ENCODE results near the gene MYO5B.
"Not testable (repeated sequence)": the region's sequence is repeated elsewhere in the genome, so short reads cannot be mapped to it uniquely, and the experiment has no call there.

MYO5B gene

GRCh38 chr18:49800491-49800890 is 394.5 kb downstream of the MYO5B start:
- not testable (repeated sequence) for H3K4me1 ChIP-seq (ENCODE audit: control insufficient read depth, insufficient read depth, low read length); H3K9ac ChIP-seq (ENCODE audit: low read depth, low read length); H3K36me3 ChIP-seq (ENCODE audit: control insufficient read depth, insufficient read depth, low read length)

GRCh38 chr18:49799806-49800205 is 395.1 kb downstream of the MYO5B start:
- H3K9ac ChIP-seq (ENCODE audit: low read depth, low read length); H3K36me3 ChIP-seq (ENCODE audit: control insufficient read depth, insufficient read depth, low read length); H3K9me3 ChIP-seq (ENCODE audit: control insufficient read depth, insufficient read depth, low read length); H3K27me3 ChIP-seq (ENCODE audit: control insufficient read depth, insufficient read depth, low read length); H3K4me1 ChIP-seq (ENCODE audit: control insufficient read depth, insufficient read depth, low read length); H3K4me3 ChIP-seq (ENCODE audit: low read depth, low read length): not testable (repeated sequence)

More at GRCh38 chr18:49800491-49800890, 394.5 kb downstream of the MYO5B start:
- not testable (repeated sequence) for H3K27me3 ChIP-seq (ENCODE audit: control insufficient read depth, insufficient read depth, low read length); H3K4me3 ChIP-seq (ENCODE audit: low read depth, low read length); H3K9me3 ChIP-seq (ENCODE audit: control insufficient read depth, insufficient read depth, low read length)

- Histone ChIP-seq H3K9ac (ENCODE audit: low read depth, low read length) (no peak overlapping the region), H3K36me3 (ENCODE audit: control insufficient read depth, insufficient read depth, low read length) (peaks cover 6% of the 10 kb centered on the region), H3K4me1 (ENCODE audit: control insufficient read depth, insufficient read depth, low read length) (no peaks in the 10 kb centered on the region), H3K4me3 (ENCODE audit: low read depth, low read length) (no peak overlapping the region), H3K27me3 (ENCODE audit: control insufficient read depth, insufficient read depth, low read length) (no peaks in the 10 kb centered on the region), H3K9me3 (ENCODE audit: control insufficient read depth, insufficient read depth, low read length) (no peaks in the 10 kb centered on the region)
These were observed 396.9 kb downstream of the MYO5B start for GRCh38 chr18:49798001-49798400.

GRCh38 chr18:49795612-49796552 is 399.1 kb downstream of the MYO5B start:
- Histone ChIP-seq H3K27me3 (ENCODE audit: control insufficient read depth, insufficient read depth, low read length) (no peaks in the 10 kb centered on the region), H3K4me1 (ENCODE audit: control insufficient read depth, insufficient read depth, low read length) (no peaks in the 10 kb centered on the region), H3K9me3 (ENCODE audit: control insufficient read depth, insufficient read depth, low read length) (no peaks in the 10 kb centered on the region), H3K36me3 (ENCODE audit: control insufficient read depth, insufficient read depth, low read length) (peaks cover 9% of the 10 kb centered on the region), H3K4me3 (ENCODE audit: low read depth, low read length) (no peak overlapping the region), H3K9ac (ENCODE audit: low read depth, low read length) (no peak overlapping the region)

- Histone ChIP-seq H3K27me3 (ENCODE audit: control insufficient read depth, insufficient read depth, low read length) (no peaks in the 10 kb centered on the region), H3K4me3 (ENCODE audit: low read depth, low read length) (no peak overlapping the region), H3K9ac (ENCODE audit: low read depth, low read length) (no peak overlapping the region), H3K4me1 (ENCODE audit: control insufficient read depth, insufficient read depth, low read length) (no peaks in the 10 kb centered on the region), H3K9me3 (ENCODE audit: control insufficient read depth, insufficient read depth, low read length) (no peaks in the 10 kb centered on the region), H3K36me3 (ENCODE audit: control insufficient read depth, insufficient read depth, low read length) (peaks cover 13% of the 10 kb centered on the region)
These were observed 400.2 kb downstream of the MYO5B start for GRCh38 chr18:49794743-49795142.

GRCh38 chr18:49789560-49790134 is 405.3 kb downstream of the MYO5B start:
- not testable (repeated sequence) for H3K9me3 ChIP-seq (ENCODE audit: control insufficient read depth, insufficient read depth, low read length); H3K4me3 ChIP-seq (ENCODE audit: low read depth, low read length); H3K4me1 ChIP-seq (ENCODE audit: control insufficient read depth, insufficient read depth, low read length); H3K27me3 ChIP-seq (ENCODE audit: control insufficient read depth, insufficient read depth, low read length); H3K9ac ChIP-seq (ENCODE audit: low read depth, low read length)
- peaks cover 11% of the 10 kb centered on the region for H3K36me3 ChIP-seq (ENCODE audit: control insufficient read depth, insufficient read depth, low read length)

GRCh38 chr18:49788327-49788898 is 406.5 kb downstream of the MYO5B start:
- H3K4me1 ChIP-seq (ENCODE audit: control insufficient read depth, insufficient read depth, low read length), result no peaks in the 10 kb centered on the region
- no peak overlapping the region for H3K4me3 ChIP-seq (ENCODE audit: low read depth, low read length)
- H3K36me3 ChIP-seq (ENCODE audit: control insufficient read depth, insufficient read depth, low read length), result peaks cover 11% of the 10 kb centered on the region
- H3K9me3 ChIP-seq (ENCODE audit: control insufficient read depth, insufficient read depth, low read length), result no peaks in the 10 kb centered on the region
- no peak overlapping the region for H3K9ac ChIP-seq (ENCODE audit: low read depth, low read length)
- H3K27me3 ChIP-seq (ENCODE audit: control insufficient read depth, insufficient read depth, low read length), result no peaks in the 10 kb centered on the region

- Histone ChIP-seq H3K4me1 (ENCODE audit: control insufficient read depth, insufficient read depth, low read length) (no peaks in the 10 kb centered on the region), H3K9ac (ENCODE audit: low read depth, low read length) (no peak overlapping the region), H3K4me3 (ENCODE audit: low read depth, low read length) (no peak overlapping the region), H3K27me3 (ENCODE audit: control insufficient read depth, insufficient read depth, low read length) (no peaks in the 10 kb centered on the region), H3K36me3 (ENCODE audit: control insufficient read depth, insufficient read depth, low read length) (peaks cover 3% of the 10 kb centered on the region), H3K9me3 (ENCODE audit: control insufficient read depth, insufficient read depth, low read length) (no peaks in the 10 kb centered on the region)
These were observed 408.8 kb downstream of the MYO5B start for GRCh38 chr18:49786019-49786720.

- Histone ChIP-seq H3K27me3 (ENCODE audit: control insufficient read depth, insufficient read depth, low read length) (no peaks in the 10 kb centered on the region), H3K9me3 (ENCODE audit: control insufficient read depth, insufficient read depth, low read length) (no peaks in the 10 kb centered on the region), H3K9ac (ENCODE audit: low read depth, low read length) (no peak overlapping the region), H3K4me1 (ENCODE audit: control insufficient read depth, insufficient read depth, low read length) (no peaks in the 10 kb centered on the region), H3K4me3 (ENCODE audit: low read depth, low read length) (no peak overlapping the region), H3K36me3 (ENCODE audit: control insufficient read depth, insufficient read depth, low read length) (no peaks in the 10 kb centered on the region)
These were observed 410.3 kb downstream of the MYO5B start for GRCh38 chr18:49784427-49785185.

- H3K4me3 ChIP-seq (ENCODE audit: low read depth, low read length); H3K4me1 ChIP-seq (ENCODE audit: control insufficient read depth, insufficient read depth, low read length); H3K9ac ChIP-seq (ENCODE audit: low read depth, low read length); H3K27me3 ChIP-seq (ENCODE audit: control insufficient read depth, insufficient read depth, low read length); H3K9me3 ChIP-seq (ENCODE audit: control insufficient read depth, insufficient read depth, low read length); H3K36me3 ChIP-seq (ENCODE audit: control insufficient read depth, insufficient read depth, low read length): not testable (repeated sequence)
These were observed 411.3 kb downstream of the MYO5B start for GRCh38 chr18:49783631-49784030.

GRCh38 chr18:49778826-49779465 is 416.0 kb downstream of the MYO5B start:
- H3K36me3 ChIP-seq (ENCODE audit: control insufficient read depth, insufficient read depth, low read length), result no peaks in the 10 kb centered on the region
- H3K4me3 ChIP-seq (ENCODE audit: low read depth, low read length), result no peak overlapping the region
- no peaks in the 10 kb centered on the region for H3K9me3 ChIP-seq (ENCODE audit: control insufficient read depth, insufficient read depth, low read length)
- no peaks in the 10 kb centered on the region for H3K4me1 ChIP-seq (ENCODE audit: control insufficient read depth, insufficient read depth, low read length)
- no peaks in the 10 kb centered on the region for H3K27me3 ChIP-seq (ENCODE audit: control insufficient read depth, insufficient read depth, low read length)
- no peak overlapping the region for H3K9ac ChIP-seq (ENCODE audit: low read depth, low read length)

Measured in iPS-15b (cell line).